H9 (cell line): ENCODE results near the gene PNKD. TPM values are rescaled to one million over a fixed set of nuclear protein-coding genes. Genes with fewer than 3 reads are reported as not detected.

ENCODE experiments used
- DNase-seq: peaks from one replicate; pipeline ENCODE4 v3.0.0-alpha.2; 2017
- H2AFZ ChIP-seq: one replicate; pipeline ENCODE4 v1.6.1; 2013; ENCODE audit warnings: mild to moderate bottlenecking, low read length, control low read depth, moderate library complexity
- H2AK5ac ChIP-seq: 2 replicates; pipeline ENCODE4 v1.6.1; 2013; ENCODE audit warnings: low read length, control low read depth, mixed read lengths; ENCODE audit not compliant: insufficient read length
- H2BK120ac ChIP-seq: one replicate; pipeline ENCODE4 v1.6.1; 2013; ENCODE audit warnings: low read depth, mild to moderate bottlenecking, low read length, control low read depth, inconsistent platforms; ENCODE audit not compliant: poor library complexity, severe bottlenecking
- H2BK12ac ChIP-seq: 2 replicates; pipeline ENCODE4 v1.6.1; 2013; ENCODE audit warnings: low read length, control low read depth, mixed read lengths, low read depth; ENCODE audit not compliant: insufficient read length
- H2BK15ac ChIP-seq: 2 replicates; pipeline ENCODE4 v1.6.1; 2013; ENCODE audit warnings: low read depth, low read length, control low read depth
- H2BK20ac ChIP-seq: one replicate; pipeline ENCODE4 v1.6.1; 2013; ENCODE audit warnings: low read depth, mild to moderate bottlenecking, low read length, control low read depth, inconsistent platforms; ENCODE audit not compliant: poor library complexity, severe bottlenecking
- H2BK5ac ChIP-seq: 2 replicates; pipeline ENCODE4 v1.6.1; 2013; ENCODE audit warnings: low read length, control low read depth, mixed read lengths; ENCODE audit not compliant: insufficient read length
- H3K14ac ChIP-seq: 2 replicates; pipeline ENCODE4 v1.6.1; 2013; ENCODE audit warnings: low read length, control low read depth; ENCODE audit not compliant: insufficient read depth
- H3K18ac ChIP-seq: 2 replicates; pipeline ENCODE4 v1.6.1; 2013; ENCODE audit warnings: low read depth, mild to moderate bottlenecking, mixed read lengths, low read length, control low read depth; ENCODE audit not compliant: insufficient read length
- H3K23ac ChIP-seq: 2 replicates; pipeline ENCODE4 v1.6.1; 2013; ENCODE audit warnings: low read length, control low read depth, mixed read lengths, low read depth; ENCODE audit not compliant: insufficient read length
- H3K23me2 ChIP-seq: 2 replicates; pipeline ENCODE4 v1.6.1; 2013; ENCODE audit warnings: low read depth, mild to moderate bottlenecking, mixed read lengths, low read length, control low read depth; ENCODE audit not compliant: insufficient read length, poor library complexity, severe bottlenecking
- H3K27ac ChIP-seq: 2 replicates; pipeline ENCODE4 v1.5.1; 2013; ENCODE audit warnings: low read length, control low read depth, mixed read lengths, low read depth; ENCODE audit not compliant: insufficient read length
- H3K27me3 ChIP-seq: 2 replicates; pipeline ENCODE4 v1.6.1; 2013; ENCODE audit warnings: low read length, control low read depth, inconsistent platforms; ENCODE audit not compliant: insufficient read depth
- H3K4ac ChIP-seq: 2 replicates; pipeline ENCODE4 v1.6.1; 2013; ENCODE audit warnings: low read depth, mild to moderate bottlenecking, control low read depth, inconsistent platforms, low read length, moderate library complexity
- H3K4me1 ChIP-seq: 2 replicates; pipeline ENCODE4 v1.6.1; 2013; ENCODE audit warnings: low read length, control low read depth, inconsistent platforms; ENCODE audit not compliant: insufficient read depth
- H3K4me2 ChIP-seq: 2 replicates; pipeline ENCODE4 v1.6.1; 2013; ENCODE audit warnings: low read length, control low read depth, mixed read lengths; ENCODE audit not compliant: insufficient read length, insufficient read depth
- H3K56ac ChIP-seq: 2 replicates; pipeline ENCODE4 v1.6.1; 2013; ENCODE audit warnings: low read depth, mild to moderate bottlenecking, mixed read lengths, low read length, control low read depth; ENCODE audit not compliant: insufficient read length
- H3K79me1 ChIP-seq: 2 replicates; pipeline ENCODE4 v1.6.1; 2013; ENCODE audit warnings: low read depth, mild to moderate bottlenecking, moderate library complexity, low read length, control low read depth, inconsistent platforms; ENCODE audit not compliant: insufficient read depth, poor library complexity, severe bottlenecking
- H3K79me2 ChIP-seq: 2 replicates; pipeline ENCODE4 v1.6.1; 2013; ENCODE audit warnings: low read length, control low read depth, inconsistent platforms; ENCODE audit not compliant: insufficient read depth
- H3K9ac ChIP-seq: 2 replicates; pipeline ENCODE4 v1.6.1; 2013; ENCODE audit warnings: low read length, control low read depth, mixed read lengths; ENCODE audit not compliant: insufficient read length; ENCODE audit errors: extremely low read depth
- H3K9me3 ChIP-seq: one replicate; pipeline ENCODE4 v1.6.1; 2013; ENCODE audit warnings: low read depth, low read length, inconsistent platforms; ENCODE audit not compliant: control insufficient read depth
- H3T11ph ChIP-seq: one replicate; pipeline ENCODE4 v1.6.1; 2013; ENCODE audit warnings: mild to moderate bottlenecking, low read length, control low read depth, inconsistent platforms
- H4K20me1 ChIP-seq: one replicate; pipeline ENCODE4 v1.6.1; 2013; ENCODE audit not compliant: control insufficient read depth, insufficient read length, insufficient read depth
- H4K5ac ChIP-seq: 2 replicates; pipeline ENCODE4 v1.6.1; 2013; ENCODE audit warnings: low read depth, mild to moderate bottlenecking, mixed read lengths, low read length, control low read depth; ENCODE audit not compliant: insufficient read length
- H4K8ac ChIP-seq: replicated peaks from 2 replicates; pipeline ENCODE4 v1.6.1; 2013; ENCODE audit warnings: low read length, control low read depth, mixed read lengths, low read depth; ENCODE audit not compliant: insufficient read length
- H4K91ac ChIP-seq: 2 replicates; pipeline ENCODE4 v1.6.1; 2013; ENCODE audit warnings: low read depth, mild to moderate bottlenecking, moderate library complexity, mixed read lengths, low read length, control low read depth; ENCODE audit not compliant: insufficient read length
- H3K27ac Mint-ChIP-seq, 3 experiments: 2 replicates in 2 of 3; 3 replicates in 1 of 3; pipeline ENCODE4 v1.8.0; 2020 to 2021; ENCODE audit warnings: mixed read lengths in 3 of 3, mild to moderate bottlenecking in 1 of 3, moderate library complexity in 1 of 3
- H3K27me3 Mint-ChIP-seq: 2 replicates; pipeline ENCODE4 v1.8.0; 2021; ENCODE audit warnings: low read depth, mild to moderate bottlenecking, moderate library complexity, mixed read lengths
- H3K36me3 Mint-ChIP-seq, 3 experiments: 2 replicates in 2 of 3; 3 replicates in 1 of 3; pipeline ENCODE4 v1.8.0; 2020 to 2021; ENCODE audit warnings: low read depth in 3 of 3, mixed read lengths in 3 of 3; ENCODE audit not compliant: insufficient read depth in 1 of 3
- H3K4me1 Mint-ChIP-seq, 2 experiments: 2 replicates each; pipeline ENCODE4 v1.8.0; 2020; ENCODE audit warnings: mixed read lengths in 2 of 2
- H3K4me3 Mint-ChIP-seq, 2 experiments: 2 replicates in 1 of 2; 3 replicates in 1 of 2; pipeline ENCODE4 v1.8.0; 2020 to 2021; ENCODE audit warnings: mild to moderate bottlenecking in 2 of 2, mixed read lengths in 2 of 2, moderate library complexity in 1 of 2
- H3K9me3 Mint-ChIP-seq, 2 experiments: 2 replicates in 1 of 2; 3 replicates in 1 of 2; pipeline ENCODE4 v1.8.0; 2020; ENCODE audit warnings: mild to moderate bottlenecking in 2 of 2, mixed read lengths in 2 of 2, moderate library complexity in 1 of 2
- WGBS: extraction: QIAGEN DNeasy Blood & Tissue Kit; methylation state at CpG from one replicate; pipeline ENCODE4 v1.1.7; 2013; ENCODE audit warnings: missing lambda C conversion rate, low lambda C conversion rate, mixed read lengths; ENCODE audit not compliant: insufficient read length; ENCODE audit errors: extremely low coverage; 5-methylcytosine and 5-hydroxymethylcytosine counted together
- total RNA-seq: library from RNA; stranded (reverse); gene quantifications from 2 replicates; pipeline ENCODE4 v1.2.1, GENCODE V29; 2021
- TF ChIP-seq, protein P1 (sequence below): fragments of 200-600 bp; sonication (generic); conservative IDR thresholded peaks from 3 replicates; pipeline ENCODE4 v1.8.0; 2021; ENCODE audit warnings: antibody characterized with exemption, mild to moderate bottlenecking

The PNKD gene
- total RNA-seq, 1 experiment from 2014 or later: 31.6 TPM

DNA sequence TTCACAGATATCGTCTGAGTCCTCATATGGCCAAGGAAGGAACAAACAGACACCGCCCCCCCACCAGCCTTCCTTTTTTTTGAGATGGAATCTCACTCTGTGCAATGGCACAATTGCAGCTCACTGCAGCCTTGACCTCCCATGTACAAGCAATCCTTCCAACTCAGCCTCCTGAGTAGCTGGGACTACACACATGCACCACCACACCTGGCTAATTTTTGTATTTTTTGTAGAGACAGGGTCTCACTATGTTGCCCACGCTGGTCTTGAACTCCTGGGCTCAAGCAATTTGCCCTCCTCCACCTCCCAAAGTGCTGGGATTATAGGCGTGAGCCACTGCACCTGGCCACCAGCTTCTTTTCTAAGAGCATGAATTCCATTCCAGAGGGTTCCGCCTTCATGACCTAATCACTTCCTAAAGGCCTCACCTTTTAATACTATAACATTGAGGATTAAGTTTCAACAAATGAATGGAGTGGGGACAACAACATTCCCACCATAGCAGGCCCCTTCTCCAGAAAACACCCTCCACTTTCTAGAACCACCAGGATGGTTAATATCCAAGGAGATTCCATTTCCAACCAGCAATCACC, 24.2 kb downstream of the PNKD start:
- H2BK15ac ChIP-seq: no peak overlapping the region
- H4K5ac ChIP-seq: no peak overlapping the region
- peak overlapping the region in 1 of 3 experiments; percentile 28; a peak in 2 of 7 replicates for H3K27ac Mint-ChIP-seq
- no peaks in the 10 kb centered on the region for H4K20me1 ChIP-seq
- 0 out of 2 replicates have a peak, but pooled peaks cover 2% of the 10 kb centered on the region for H3K4me1 ChIP-seq
- H2BK20ac ChIP-seq: no peak overlapping the region
- H2BK5ac ChIP-seq: no peak overlapping the region
- H3K56ac ChIP-seq: no peak overlapping the region
- H3K27me3 Mint-ChIP-seq: peaks cover 1% of the 10 kb centered on the region
- H3K4me3 Mint-ChIP-seq: no peak overlapping the region
- H3K79me1 ChIP-seq: no peaks in the 10 kb centered on the region
- H3T11ph ChIP-seq: no peak overlapping the region
- H3K27ac ChIP-seq: no peak overlapping the region
- peaks cover 7% of the 10 kb centered on the region for H3K23me2 ChIP-seq
- H4K8ac ChIP-seq: no peak overlapping the region
- no peaks in the 10 kb centered on the region for H3K27me3 ChIP-seq
- no peak for DNase-seq
- H3K36me3 Mint-ChIP-seq: no peaks in the 10 kb centered on the region
- H3K18ac ChIP-seq: no peak overlapping the region
- H3K9ac ChIP-seq: no peak overlapping the region
- no peaks in the 10 kb centered on the region for H3K79me2 ChIP-seq
- H2AFZ ChIP-seq: no peak overlapping the region
- no peaks in the 10 kb centered on the region for H3K9me3 ChIP-seq
- no peak overlapping the region for H3K4ac ChIP-seq
- H3K4me1 Mint-ChIP-seq: peaks cover 44 to 50% of the 10 kb centered on the region in 2 experiments
- H2AK5ac ChIP-seq: no peak overlapping the region
- no peak overlapping the region for H2BK12ac ChIP-seq
- H4K91ac ChIP-seq: no peak overlapping the region
- no peaks in the 10 kb centered on the region for H3K9me3 Mint-ChIP-seq
- no peak overlapping the region for H3K4me2 ChIP-seq
- no peak overlapping the region for H2BK120ac ChIP-seq
- no CpG with 5 or more reads among the region's 5 CpGs for WGBS
- TF ChIP-seq, protein P1, sequence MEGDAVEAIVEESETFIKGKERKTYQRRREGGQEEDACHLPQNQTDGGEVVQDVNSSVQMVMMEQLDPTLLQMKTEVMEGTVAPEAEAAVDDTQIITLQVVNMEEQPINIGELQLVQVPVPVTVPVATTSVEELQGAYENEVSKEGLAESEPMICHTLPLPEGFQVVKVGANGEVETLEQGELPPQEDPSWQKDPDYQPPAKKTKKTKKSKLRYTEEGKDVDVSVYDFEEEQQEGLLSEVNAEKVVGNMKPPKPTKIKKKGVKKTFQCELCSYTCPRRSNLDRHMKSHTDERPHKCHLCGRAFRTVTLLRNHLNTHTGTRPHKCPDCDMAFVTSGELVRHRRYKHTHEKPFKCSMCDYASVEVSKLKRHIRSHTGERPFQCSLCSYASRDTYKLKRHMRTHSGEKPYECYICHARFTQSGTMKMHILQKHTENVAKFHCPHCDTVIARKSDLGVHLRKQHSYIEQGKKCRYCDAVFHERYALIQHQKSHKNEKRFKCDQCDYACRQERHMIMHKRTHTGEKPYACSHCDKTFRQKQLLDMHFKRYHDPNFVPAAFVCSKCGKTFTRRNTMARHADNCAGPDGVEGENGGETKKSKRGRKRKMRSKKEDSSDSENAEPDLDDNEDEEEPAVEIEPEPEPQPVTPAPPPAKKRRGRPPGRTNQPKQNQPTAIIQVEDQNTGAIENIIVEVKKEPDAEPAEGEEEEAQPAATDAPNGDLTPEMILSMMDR: no peak
- H3K23ac ChIP-seq: no peak overlapping the region
- H3K14ac ChIP-seq: no peak overlapping the region
